ENCODE data around the gene SPAG16. TPM values are rescaled to one million over a fixed set of nuclear protein-coding genes. Genes with fewer than 3 reads are reported as not detected.

Gene SPAG16
- total and polyA plus RNA-seq, 2 of the 13 experiments (the other 11 are each of a cell fraction or from before 2014, with no cell fraction given) = 9.6 to 26.5 TPM

GRCh38 chr2:214217599-214217998, 933.3 kb downstream of the SPAG16 start (continued):
- TF ChIP-seq TCF12 (IDR thresholded peaks at IDR 0.05) (no peak), TCF12 (CRISPR knock-in tag; IDR thresholded peaks at IDR 0.05) (no peak), GRHL1 (CRISPR knock-in tag; conservative IDR thresholded peaks at IDR 0.05) (no peak), ZNF562 (CRISPR knock-in tag; IDR thresholded peaks at IDR 0.05; ENCODE audit: borderline replicate concordance) (no peak), CREM (IDR thresholded peaks at IDR 0.05) (no peak), CREM (CRISPR knock-in tag; IDR thresholded peaks at IDR 0.05) (no peak), PBX2 (CRISPR knock-in tag; IDR thresholded peaks at IDR 0.05) (no peak), ZNF556 (CRISPR knock-in tag; IDR thresholded peaks at IDR 0.05; ENCODE audit: borderline replicate concordance) (no peak)

- Histone ChIP-seq H3K9me3 (ENCODE audit: low read length) (no peaks in the 10 kb centered on the region), H3K9ac (ENCODE audit: insufficient read depth, low read depth, low read length) (no peak overlapping the region), H3K79me2 (ENCODE audit: insufficient read depth, low read length) (no peaks in the 10 kb centered on the region), H4K20me1 (ENCODE audit: insufficient read depth, low read length) (no peaks in the 10 kb centered on the region), H3K27ac (ENCODE audit: extremely low read length, insufficient read depth, low read length) (no peak overlapping the region), H2AFZ (ENCODE audit: low read length) (no peak overlapping the region), H3K4me1 (ENCODE audit: insufficient read depth, low read length) (no peaks in the 10 kb centered on the region), H3K36me3 (replicated peaks in 1 of 2; ENCODE audit: control insufficient read depth in 1 of 2, insufficient read depth in 2 of 2, low read length in 2 of 2) (no peaks in the 10 kb centered on the region), H3K4me3 (replicated peaks in 1 of 3; ENCODE audit: insufficient read depth in 1 of 3, low read depth in 2 of 3, low read length in 3 of 3) (no peak overlapping the region), H3K4me2 (ENCODE audit: low read depth, low read length) (no peak overlapping the region), H3K27me3 (ENCODE audit: control insufficient read depth in 1 of 2, insufficient read depth in 2 of 2, low read length in 2 of 2) (no peaks in the 10 kb centered on the region)
- POLR2A ChIA-PET = no interaction called here
- in situ Hi-C loops (cut with HindIII; ENCODE audit: extremely low pct_ligation_motif_present, low pct_unique_long_range_greater_than_20kb) = no loop called here
- DNase-seq (ENCODE audit: low spot score) = no peak
- no TSS peak for BruUV-seq (replicated peaks)
- no peak for FAIRE-seq
- ATAC-seq = no peak
- WGBS (ENCODE audit: low lambda C conversion rate) = 2% methylated on average over 3 of the region's 3 CpGs
- intact Hi-C loops (cut with micrococcal nuclease; ENCODE audit: unreplicated experiment) = no loop called here
- CTCF ChIA-PET (ENCODE audit: low intra/inter-chr PET ratio, low total read pairs) = no interaction called here
- TF ChIP-seq U2AF1 (optimal IDR thresholded peaks at IDR 0.05; ENCODE audit: low read depth, low read length) = no peak
- TF ChIP-seq KDM1A (CRISPR knock-in tag; IDR thresholded peaks at IDR 0.05) = no peak
- no peak for TF ChIP-seq ZNF407 (CRISPR knock-in tag; IDR thresholded peaks at IDR 0.05; ENCODE audit: not compliant biosample characterization)
- no peak for TF ChIP-seq ARNT2 (CRISPR knock-in tag; IDR thresholded peaks at IDR 0.05; ENCODE audit: low read depth)
- TF ChIP-seq STAG1 (CRISPR knock-in tag; IDR thresholded peaks at IDR 0.05) = no peak
- no peak for TF ChIP-seq CBX2 (IDR thresholded peaks at IDR 0.05; ENCODE audit: low read depth, low read length)
- TF ChIP-seq CBX2 (CRISPR knock-in tag; IDR thresholded peaks at IDR 0.05; ENCODE audit: low read depth) = no peak
Measured at GRCh38 chr2:214220251-214220650, 936.0 kb downstream of the SPAG16 start.
